HCT116 (cell line): Measurements from ENCODE around the gene ITPRIPL1. TPM values are rescaled to one million over a fixed set of nuclear protein-coding genes. Genes with fewer than 3 reads are reported as not detected.
A peak's percentile ranks its signal among the peaks of the same experiment; 100 is the strongest.

Experiments
- ATAC-seq: fragments of 200-7000 bp; cut with Tn5 transposase; 2 replicates; pipeline ENCODE4 v1.9.1; 2020; ENCODE audit warnings: mild to moderate bottlenecking, moderate library complexity
- BruUV-seq: library from RNA; stranded (reverse); fragments of 400-500 nt; replicated peaks from 2 replicates; lab custom pipeline; 2021; lab: Mats Ljungman, UMichigan
- CTCF ChIA-PET: fragments of 300-600 bp; sonication (Branson Sonifier 250); formaldehyde crosslinking; loops from one replicate; lab custom pipeline; 2021; ENCODE audit warnings: antibody characterized with exemption; lab: Charles Lee
- POLR2A ChIA-PET: fragments of 300-600, 350-600 bp; sonication (Branson Sonifier 250); formaldehyde crosslinking; loops from one replicate; lab custom pipeline; 2021; ENCODE audit warnings: antibody characterized with exemption; lab: Charles Lee
- RAD21 ChIA-PET, 2 experiments: fragments of 300-600 bp; sonication (Branson Sonifier 250); formaldehyde crosslinking; loops; one replicate each; lab custom pipeline; 2023; ENCODE audit warnings: low total read pairs in 2 of 2; ENCODE audit not compliant: uncharacterized antibody in 2 of 2, unreplicated experiment in 2 of 2, low non-redundant PET in 1 of 2; lab: Charles Lee
- DNase-seq: peaks from one replicate; pipeline ENCODE4 v3.0.0-alpha.2; 2010; ENCODE audit warnings: low read depth, low spot score
- H2AFZ ChIP-seq: fragments of 200-600 bp; shearing (Covaris generic), sonication (generic); 2 replicates; pipeline ENCODE4 v1.6.1; 2017; ENCODE audit warnings: low read depth, mixed run types, mixed read lengths, antibody characterized with exemption, low read length; ENCODE audit not compliant: poor library complexity, severe bottlenecking
- H3K27ac ChIP-seq: 2 replicates; pipeline ENCODE4 v1.5.1; 2012; ENCODE audit warnings: low read depth, low read length
- H3K27me3 ChIP-seq: fragments of 200-600 bp; sonication (generic); 2 replicates; pipeline ENCODE4 v1.6.1; 2016; ENCODE audit warnings: mixed run types, low read length, mixed read lengths; ENCODE audit not compliant: insufficient read depth
- H3K36me3 ChIP-seq, 2 experiments: fragments of 200-500 bp in 1 of 2; fragments of 200-600 bp in 1 of 2; sonication (Bioruptor generic) in 1 of 2; sonication (generic) in 1 of 2; 2 replicates each; pipeline versions ENCODE4 v1.5.1 to v1.6.1; 2014 to 2016; ENCODE audit warnings: low read length in 2 of 2, inconsistent platforms in 1 of 2, mixed read lengths in 1 of 2, mixed run types in 1 of 2; ENCODE audit not compliant: insufficient read depth in 2 of 2, control insufficient read depth in 1 of 2
- H3K4me1 ChIP-seq, 2 experiments: fragments of 200-600 bp in 1 of 2; sonication (generic) in 1 of 2; 2 replicates each; pipeline versions ENCODE4 v1.5.1 to v1.6.1; 2012 to 2017; ENCODE audit warnings: low read length in 2 of 2, inconsistent platforms in 1 of 2, mild to moderate bottlenecking in 1 of 2, mixed read lengths in 1 of 2, mixed run types in 1 of 2, moderate library complexity in 1 of 2; ENCODE audit not compliant: insufficient read depth in 2 of 2, control insufficient read depth in 1 of 2
- H3K4me2 ChIP-seq: fragments of 200-600 bp; sonication (generic); 2 replicates; pipeline ENCODE4 v1.6.1; 2017; ENCODE audit warnings: mixed run types, low read length, mixed read lengths
- H3K4me3 ChIP-seq, 2 experiments: fragments of 200-600 bp in 1 of 2; sonication (generic) in 1 of 2; replicated peaks in 1 of 2; 2 replicates each; pipeline ENCODE4 v1.5.1; 2011 to 2016; ENCODE audit warnings: low read length in 2 of 2, control low read depth in 1 of 2, low read depth in 1 of 2, mild to moderate bottlenecking in 1 of 2, mixed read lengths in 1 of 2, mixed run types in 1 of 2
- H3K79me2 ChIP-seq: fragments of 200-600 bp; sonication (generic); 2 replicates; pipeline ENCODE4 v1.6.1; 2017; ENCODE audit warnings: mild to moderate bottlenecking, mixed run types, low read length, moderate library complexity, mixed read lengths; ENCODE audit not compliant: insufficient read depth
- H3K9ac ChIP-seq: fragments of 200-600 bp; sonication (generic); 2 replicates; pipeline ENCODE4 v1.6.1; 2016; ENCODE audit warnings: low read length, mixed read lengths
- H3K9me2 ChIP-seq: fragments of 200-600 bp; sonication (generic), shearing (Covaris generic); 2 replicates; pipeline ENCODE4 v1.6.1; 2017; ENCODE audit warnings: mixed run types, mild to moderate bottlenecking, moderate library complexity; ENCODE audit not compliant: insufficient read depth
- H3K9me3 ChIP-seq, 2 experiments: fragments of 200-500 bp in 1 of 2; fragments of 200-600 bp in 1 of 2; sonication (Bioruptor generic) in 1 of 2; sonication (generic) in 1 of 2; 2 replicates each; pipeline ENCODE4 v1.6.1; 2014 to 2017; ENCODE audit warnings: low read length in 2 of 2, mixed read lengths in 2 of 2, inconsistent platforms in 1 of 2, low read depth in 1 of 2, mild to moderate bottlenecking in 1 of 2, mixed run types in 1 of 2, moderate library complexity in 1 of 2; ENCODE audit not compliant: control insufficient read depth in 1 of 2, insufficient read depth in 1 of 2
- H4K20me1 ChIP-seq: fragments of 200-600 bp; sonication (generic), shearing (Covaris generic); 2 replicates; pipeline ENCODE4 v1.6.1; 2017; ENCODE audit warnings: mixed run types, mild to moderate bottlenecking, moderate library complexity; ENCODE audit not compliant: insufficient read depth
- CBX3 ChIP-seq: IDR thresholded peaks from 2 replicates; pipeline ENCODE4 v1.6.1; 2012; ENCODE audit warnings: low read depth
- EGR1 ChIP-seq: IDR thresholded peaks from 2 replicates; pipeline ENCODE4 v1.6.1; 2012; ENCODE audit warnings: low read depth
- EZH2 ChIP-seq: fragments of 200-600 bp; sonication (generic); IDR thresholded peaks from 2 replicates; pipeline ENCODE4 v1.6.1; 2017; ENCODE audit warnings: antibody characterized with exemption, mixed run types
- EZH2phosphoT487 ChIP-seq: fragments of 200-600 bp; IDR thresholded peaks from 2 replicates; pipeline ENCODE4 v1.6.1; 2018; ENCODE audit warnings: antibody characterized with exemption, borderline replicate concordance
- JUND ChIP-seq: IDR thresholded peaks from 2 replicates; pipeline ENCODE4 v1.6.1; 2012
- MAX ChIP-seq: IDR thresholded peaks from 2 replicates; pipeline ENCODE4 v1.6.1; 2012
- POLR2A ChIP-seq: IDR thresholded peaks from 2 replicates; pipeline ENCODE4 v1.7.0; 2011; ENCODE audit warnings: borderline replicate concordance; ENCODE audit not compliant: insufficient read depth, insufficient read length; ENCODE audit errors: extremely low read depth
- RAD21 ChIP-seq: IDR thresholded peaks from 2 replicates; pipeline ENCODE4 v1.6.1; 2012; ENCODE audit warnings: low read depth, mild to moderate bottlenecking
- SRF ChIP-seq: IDR thresholded peaks from 2 replicates; pipeline ENCODE4 v1.6.1; 2012; ENCODE audit warnings: low read depth
- YY1 ChIP-seq: IDR thresholded peaks from 2 replicates; pipeline ENCODE4 v1.6.1; 2011; ENCODE audit warnings: low read length, low read depth, moderate library complexity, mild to moderate bottlenecking; ENCODE audit not compliant: insufficient replicate concordance; ENCODE audit errors: extremely low read depth
- ZFX ChIP-seq: fragments of 450-650 bp; IDR thresholded peaks from 2 replicates; pipeline ENCODE4 v1.6.1; 2017
- ZNF274 ChIP-seq: fragments of 200-500 bp; sonication (Bioruptor generic); IDR thresholded peaks from 2 replicates; pipeline ENCODE4 v1.6.1; 2014; ENCODE audit warnings: mild to moderate bottlenecking, low read depth, low read length, inconsistent platforms
- intact Hi-C: fragments of 100-400 bp; cut with micrococcal nuclease; formaldehyde crosslinking; loops from 2 replicates; pipeline ENCODE4 v1.10.0; 2022
- total RNA-seq: library from RNA; stranded (reverse); gene quantifications from one replicate; pipeline ENCODE4 v1.2.1, GENCODE V29; 2021; ENCODE audit not compliant: unreplicated experiment
- TF ChIP-seq, protein P1 (sequence below), 3 experiments: fragments of 200-600 bp in 1 of 3; sonication (generic) in 1 of 3; IDR thresholded peaks in 2 of 3; conservative IDR thresholded peaks in 1 of 3; 2 replicates each; pipeline ENCODE4 v1.5.1; 2012 to 2017; ENCODE audit warnings: low read depth in 2 of 3, low read length in 2 of 3, antibody characterized with exemption in 1 of 3, borderline replicate concordance in 1 of 3, control low read depth in 1 of 3, mild to moderate bottlenecking in 1 of 3, mixed read lengths in 1 of 3, mixed run types in 1 of 3, moderate library complexity in 1 of 3; ENCODE audit not compliant: insufficient read depth in 1 of 3
- TF ChIP-seq, protein P2 (sequence below): IDR thresholded peaks from 2 replicates; pipeline ENCODE4 v1.6.1; 2012; ENCODE audit warnings: low read depth
- TF ChIP-seq, protein P3 (sequence below): IDR thresholded peaks from 2 replicates; pipeline ENCODE4 v1.6.1; 2012

ITPRIPL1 gene
- total RNA-seq, 1 experiment from 2014 or later, result 12.4 TPM

GRCh38 chr2:96345438-96345837, 20.3 kb downstream of the ITPRIPL1 start:
- Histone ChIP-seq H3K4me3 (no peak overlapping the region), H2AFZ (no peak overlapping the region), H3K9me3 (no peaks in the 10 kb centered on the region), H3K9ac (no peak overlapping the region), H4K20me1 (no peaks in the 10 kb centered on the region), H3K36me3 (peaks cover 48 to 75% of the 10 kb centered on the region in 2 experiments; a peak in 3 of 4 replicates), H3K27me3 (no peaks in the 10 kb centered on the region), H3K4me1 (peaks cover 0 to 15% of the 10 kb centered on the region in 2 experiments; a peak in 3 of 4 replicates), H3K4me2 (no peak overlapping the region)
- POLR2A ChIA-PET, result no interaction called here
- DNase-seq (no peak), ATAC-seq (peak; percentile 76)
- CTCF ChIA-PET, result no interaction called here
- TF ChIP-seq EGR1 (no peak), RAD21 (0 out of 2 replicates have a peak, but pooled peaks have one; percentile 7)
- TF ChIP-seq, protein P1, sequence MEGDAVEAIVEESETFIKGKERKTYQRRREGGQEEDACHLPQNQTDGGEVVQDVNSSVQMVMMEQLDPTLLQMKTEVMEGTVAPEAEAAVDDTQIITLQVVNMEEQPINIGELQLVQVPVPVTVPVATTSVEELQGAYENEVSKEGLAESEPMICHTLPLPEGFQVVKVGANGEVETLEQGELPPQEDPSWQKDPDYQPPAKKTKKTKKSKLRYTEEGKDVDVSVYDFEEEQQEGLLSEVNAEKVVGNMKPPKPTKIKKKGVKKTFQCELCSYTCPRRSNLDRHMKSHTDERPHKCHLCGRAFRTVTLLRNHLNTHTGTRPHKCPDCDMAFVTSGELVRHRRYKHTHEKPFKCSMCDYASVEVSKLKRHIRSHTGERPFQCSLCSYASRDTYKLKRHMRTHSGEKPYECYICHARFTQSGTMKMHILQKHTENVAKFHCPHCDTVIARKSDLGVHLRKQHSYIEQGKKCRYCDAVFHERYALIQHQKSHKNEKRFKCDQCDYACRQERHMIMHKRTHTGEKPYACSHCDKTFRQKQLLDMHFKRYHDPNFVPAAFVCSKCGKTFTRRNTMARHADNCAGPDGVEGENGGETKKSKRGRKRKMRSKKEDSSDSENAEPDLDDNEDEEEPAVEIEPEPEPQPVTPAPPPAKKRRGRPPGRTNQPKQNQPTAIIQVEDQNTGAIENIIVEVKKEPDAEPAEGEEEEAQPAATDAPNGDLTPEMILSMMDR (IDR thresholded peaks at IDR 0.05 in 2 of 3, conservative IDR thresholded peaks at IDR 0.05 in 1 of 3; ENCODE audit: borderline replicate concordance in 1 of 3, insufficient read depth in 1 of 3, low read depth in 2 of 3, low read length in 2 of 3), result peak in 1 of 3 experiments; percentile 25; a peak in 2 of 6 replicates
- TF ChIP-seq, all 23 proteins: peak for 2
- H3K27ac ChIP-seq, result no peak overlapping the region
- peaks cover 47% of the 10 kb centered on the region for H3K79me2 ChIP-seq
- no peaks in the 10 kb centered on the region for H3K9me2 ChIP-seq
- intact Hi-C loops, result no loop called here
- RAD21 ChIA-PET, result no interaction called here
- BruUV-seq, result no TSS peak

- POLR2A ChIA-PET, result no interaction called here
- DNase-seq, result no peak
- no peaks in the 10 kb centered on the region for H3K9me2 ChIP-seq
- no peaks in the 10 kb centered on the region for H3K27me3 ChIP-seq
- no TSS peak for BruUV-seq
- peaks cover 42% of the 10 kb centered on the region for H3K79me2 ChIP-seq
- peaks cover 48 to 80% of the 10 kb centered on the region in 2 experiments; a peak in 3 of 4 replicates for H3K36me3 ChIP-seq
- RAD21 ChIA-PET, result no interaction called here
- H3K9ac ChIP-seq, result no peak overlapping the region
- H2AFZ ChIP-seq, result no peak overlapping the region
- no peaks in the 10 kb centered on the region for H3K9me3 ChIP-seq
- CTCF ChIA-PET, result no interaction called here
- H3K4me1 ChIP-seq, result peaks cover 0 to 12% of the 10 kb centered on the region in 2 experiments; a peak in 3 of 4 replicates
- intact Hi-C loops, result no loop called here
- H3K4me3 ChIP-seq, result no peak overlapping the region
- no peak overlapping the region for H3K27ac ChIP-seq
- no peaks in the 10 kb centered on the region for H4K20me1 ChIP-seq
- ATAC-seq, result no peak
- no peak overlapping the region for H3K4me2 ChIP-seq
- no peak for TF ChIP-seq MAX
- TF ChIP-seq CBX3, result no peak
- TF ChIP-seq EGR1, result no peak
- TF ChIP-seq SRF, result no peak
- no peak for TF ChIP-seq EZH2
- no peak for TF ChIP-seq YY1
- TF ChIP-seq POLR2A, result no peak
- TF ChIP-seq, protein P2, sequence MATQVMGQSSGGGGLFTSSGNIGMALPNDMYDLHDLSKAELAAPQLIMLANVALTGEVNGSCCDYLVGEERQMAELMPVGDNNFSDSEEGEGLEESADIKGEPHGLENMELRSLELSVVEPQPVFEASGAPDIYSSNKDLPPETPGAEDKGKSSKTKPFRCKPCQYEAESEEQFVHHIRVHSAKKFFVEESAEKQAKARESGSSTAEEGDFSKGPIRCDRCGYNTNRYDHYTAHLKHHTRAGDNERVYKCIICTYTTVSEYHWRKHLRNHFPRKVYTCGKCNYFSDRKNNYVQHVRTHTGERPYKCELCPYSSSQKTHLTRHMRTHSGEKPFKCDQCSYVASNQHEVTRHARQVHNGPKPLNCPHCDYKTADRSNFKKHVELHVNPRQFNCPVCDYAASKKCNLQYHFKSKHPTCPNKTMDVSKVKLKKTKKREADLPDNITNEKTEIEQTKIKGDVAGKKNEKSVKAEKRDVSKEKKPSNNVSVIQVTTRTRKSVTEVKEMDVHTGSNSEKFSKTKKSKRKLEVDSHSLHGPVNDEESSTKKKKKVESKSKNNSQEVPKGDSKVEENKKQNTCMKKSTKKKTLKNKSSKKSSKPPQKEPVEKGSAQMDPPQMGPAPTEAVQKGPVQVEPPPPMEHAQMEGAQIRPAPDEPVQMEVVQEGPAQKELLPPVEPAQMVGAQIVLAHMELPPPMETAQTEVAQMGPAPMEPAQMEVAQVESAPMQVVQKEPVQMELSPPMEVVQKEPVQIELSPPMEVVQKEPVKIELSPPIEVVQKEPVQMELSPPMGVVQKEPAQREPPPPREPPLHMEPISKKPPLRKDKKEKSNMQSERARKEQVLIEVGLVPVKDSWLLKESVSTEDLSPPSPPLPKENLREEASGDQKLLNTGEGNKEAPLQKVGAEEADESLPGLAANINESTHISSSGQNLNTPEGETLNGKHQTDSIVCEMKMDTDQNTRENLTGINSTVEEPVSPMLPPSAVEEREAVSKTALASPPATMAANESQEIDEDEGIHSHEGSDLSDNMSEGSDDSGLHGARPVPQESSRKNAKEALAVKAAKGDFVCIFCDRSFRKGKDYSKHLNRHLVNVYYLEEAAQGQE, result no peak
- TF ChIP-seq, protein P3, sequence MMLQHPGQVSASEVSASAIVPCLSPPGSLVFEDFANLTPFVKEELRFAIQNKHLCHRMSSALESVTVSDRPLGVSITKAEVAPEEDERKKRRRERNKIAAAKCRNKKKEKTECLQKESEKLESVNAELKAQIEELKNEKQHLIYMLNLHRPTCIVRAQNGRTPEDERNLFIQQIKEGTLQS, result no peak
- no peak for TF ChIP-seq ZNF274
- TF ChIP-seq ZFX, result no peak
- TF ChIP-seq EZH2phosphoT487, result no peak
- no peak for TF ChIP-seq JUND
These were observed 20.8 kb downstream of the ITPRIPL1 start for GRCh38 chr2:96345868-96346462.
